ENCODE measurements around the gene SBNO2. TPM values are rescaled to one million over a fixed set of nuclear protein-coding genes. Genes with fewer than 3 reads are reported as not detected.
A peak's percentile ranks its signal among the peaks of the same experiment; 100 is the strongest.

The SBNO2 gene
- polyA plus RNA-seq, 1 of the 3 experiments (the other 2 are of a cell fraction) = 18.3 TPM

DNA sequence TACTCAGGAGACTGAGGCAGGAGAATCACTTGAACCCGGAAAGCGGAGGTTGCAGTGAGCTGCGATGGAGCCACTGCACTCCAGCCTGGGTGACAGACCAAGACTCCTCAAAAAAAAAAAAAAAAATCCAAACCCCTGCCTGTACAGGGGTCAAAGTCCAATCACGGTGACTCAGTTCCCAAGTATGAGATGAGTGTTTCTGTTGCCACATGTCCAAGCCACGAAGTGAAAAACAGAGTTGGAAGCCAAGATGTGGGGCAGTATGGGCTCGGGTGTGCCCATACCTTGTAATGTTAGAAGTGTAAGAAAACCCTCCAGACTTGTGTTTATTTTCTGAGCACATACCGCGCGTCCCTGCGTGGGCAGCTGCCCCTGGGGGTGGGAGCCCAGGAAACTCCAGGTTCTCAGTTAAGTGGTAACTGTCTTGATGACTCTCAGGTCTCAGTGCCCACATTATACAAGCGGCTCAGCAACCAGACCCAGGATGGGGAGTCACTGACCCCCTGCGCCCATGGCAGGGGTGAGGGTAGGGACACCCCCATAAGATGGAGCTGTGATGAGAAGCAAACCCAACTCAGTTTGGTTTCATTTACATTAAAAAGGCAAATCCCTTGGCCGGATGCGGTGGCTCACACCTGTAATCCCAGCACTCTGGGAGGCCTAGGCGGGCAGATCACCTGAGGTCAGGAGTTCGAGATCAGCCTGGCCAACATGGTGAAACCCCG is 71.5 kb downstream of the SBNO2 start (continued):
- TF ChIP-seq CHD2 (IDR thresholded peaks at IDR 0.05; ENCODE audit: low read length, partially characterized antibody) (no peak), TCF12 (IDR thresholded peaks at IDR 0.05) (peak; percentile 87), TEAD4 (IDR thresholded peaks at IDR 0.05; ENCODE audit: borderline replicate concordance, insufficient read depth) (peak; percentile 63), NFIC (IDR thresholded peaks at IDR 0.05; ENCODE audit: borderline replicate concordance) (peak; percentile 91), SMC3 (IDR thresholded peaks at IDR 0.05; ENCODE audit: low read depth, low read length) (no peak), FOSL2 (IDR thresholded peaks at IDR 0.05; ENCODE audit: borderline replicate concordance, low read depth) (peak; percentile 97; the same call in 1 of the 2 replicates), RCOR1 (IDR thresholded peaks at IDR 0.05; ENCODE audit: low read length) (no peak), MEF2A (IDR thresholded peaks at IDR 0.05; ENCODE audit: borderline replicate concordance, low read depth) (no peak), MXI1 (IDR thresholded peaks at IDR 0.05; ENCODE audit: low read depth, low read length) (no peak), FOXJ3 (CRISPR knock-in tag; IDR thresholded peaks at IDR 0.05) (no peak), POLR2AphosphoS5 (IDR thresholded peaks at IDR 0.05; ENCODE audit: low read depth, low read length) (peak; percentile 54; the same call in 1 of the 2 replicates), RAD21 (IDR thresholded peaks at IDR 0.05; ENCODE audit: low read length) (no peak), RXRA (IDR thresholded peaks at IDR 0.05; ENCODE audit: borderline replicate concordance, low read depth) (peak; percentile 96; the same call in 1 of the 2 replicates), FOXM1 (IDR thresholded peaks at IDR 0.05; ENCODE audit: low read depth) (0 out of 2 replicates have a peak, but pooled peaks have one; percentile 18), TAF1 (IDR thresholded peaks at IDR 0.05; ENCODE audit: borderline replicate concordance, low read depth, low read length) (0 out of 2 replicates have a peak, but pooled peaks have one; percentile 27)

DNA sequence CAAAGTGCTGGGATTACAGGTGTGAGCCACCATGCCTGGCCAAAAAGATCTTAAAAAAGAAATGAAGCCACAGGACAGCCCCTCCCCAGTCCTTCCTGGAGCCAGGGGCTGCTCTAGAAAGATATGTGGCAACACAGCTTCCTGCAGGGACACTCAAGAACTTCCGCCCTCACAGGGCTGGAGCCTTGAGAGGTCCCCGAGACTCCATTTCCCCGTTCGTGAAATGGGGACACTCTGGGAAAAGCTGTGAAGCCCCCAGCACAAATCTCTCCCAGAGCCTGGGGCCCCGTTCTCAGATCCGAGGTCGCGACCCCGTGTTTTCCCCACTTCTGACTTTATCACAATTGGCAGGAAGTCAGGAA is 72.8 kb downstream of the SBNO2 start:
- Histone ChIP-seq H3K9me3 (no peaks in the 10 kb centered on the region), H3K9me2 (no peaks in the 10 kb centered on the region), H4K20me1 (ENCODE audit: insufficient read depth) (peaks cover 10% of the 10 kb centered on the region; the same call in 1 of the 2 replicates), H3K9ac (peak overlapping the region; percentile 54; the same call in 1 of the 2 replicates), H3K4me3 (ENCODE audit: low read depth in 2 of 2, low read length in 1 of 2) (no peak overlapping the region), H3K27ac (ENCODE audit: low read depth in 2 of 2, low read length in 1 of 2) (peak overlapping the region; percentile 68 to 95), H3K79me2 (ENCODE audit: insufficient read depth) (peaks cover 13% of the 10 kb centered on the region; the same call in 1 of the 2 replicates), H3F3A (replicated peaks; ENCODE audit: insufficient read depth) (peaks cover 31% of the 10 kb centered on the region), H3K4me1 (ENCODE audit: control insufficient read depth in 1 of 2, insufficient read depth in 2 of 2, low read depth in 1 of 2, low read length in 1 of 2) (peaks cover 21 to 22% of the 10 kb centered on the region in 2 experiments; a peak in 3 of 4 replicates), H3K27me3 (ENCODE audit: insufficient read depth) (no peaks in the 10 kb centered on the region), H3K4me2 (peak overlapping the region; percentile 61), H2AFZ (ENCODE audit: low read depth) (peak overlapping the region; percentile 3; the same call in 1 of the 2 replicates), H3K36me3 (replicated peaks in 1 of 2; ENCODE audit: control insufficient read depth in 1 of 2, insufficient read depth in 2 of 2, low read length in 1 of 2) (peaks cover 0 to 8% of the 10 kb centered on the region in 2 experiments)
- POLR2A ChIA-PET = no interaction called here
- CTCF ChIA-PET = interaction anchor here (0.6 to 4.4 kb wide), 4 partner anchors 12 to 122 kb away, joined by 3 to 44 read pairs (median 5); no protein-coding TSS in a partner anchor
- WGBS (ENCODE audit: low lambda C conversion rate) = 88% methylated on average over 9 of the region's 9 CpGs
- no peak for DNase-seq
- TF ChIP-seq GATA2 (CRISPR knock-in tag; IDR thresholded peaks at IDR 0.05) (no peak), EZH2phosphoT487 (IDR thresholded peaks at IDR 0.05; ENCODE audit: borderline replicate concordance, low read depth) (no peak), EP300 (IDR thresholded peaks at IDR 0.05; ENCODE audit: borderline replicate concordance in 1 of 2, low read depth in 1 of 2, low read length in 1 of 2) (no peak), TEAD4 (IDR thresholded peaks at IDR 0.05; ENCODE audit: borderline replicate concordance, insufficient read depth) (no peak), RCOR1 (IDR thresholded peaks at IDR 0.05; ENCODE audit: low read length) (no peak), ELF1 (IDR thresholded peaks at IDR 0.05) (no peak), NFIC (IDR thresholded peaks at IDR 0.05; ENCODE audit: borderline replicate concordance) (no peak), FOXJ3 (CRISPR knock-in tag; IDR thresholded peaks at IDR 0.05) (no peak), CHD2 (IDR thresholded peaks at IDR 0.05; ENCODE audit: low read length, partially characterized antibody) (no peak), MXI1 (IDR thresholded peaks at IDR 0.05; ENCODE audit: low read depth, low read length) (no peak), RAD21 (IDR thresholded peaks at IDR 0.05; ENCODE audit: low read length) (no peak)
- TF ChIP-seq, protein P1, sequence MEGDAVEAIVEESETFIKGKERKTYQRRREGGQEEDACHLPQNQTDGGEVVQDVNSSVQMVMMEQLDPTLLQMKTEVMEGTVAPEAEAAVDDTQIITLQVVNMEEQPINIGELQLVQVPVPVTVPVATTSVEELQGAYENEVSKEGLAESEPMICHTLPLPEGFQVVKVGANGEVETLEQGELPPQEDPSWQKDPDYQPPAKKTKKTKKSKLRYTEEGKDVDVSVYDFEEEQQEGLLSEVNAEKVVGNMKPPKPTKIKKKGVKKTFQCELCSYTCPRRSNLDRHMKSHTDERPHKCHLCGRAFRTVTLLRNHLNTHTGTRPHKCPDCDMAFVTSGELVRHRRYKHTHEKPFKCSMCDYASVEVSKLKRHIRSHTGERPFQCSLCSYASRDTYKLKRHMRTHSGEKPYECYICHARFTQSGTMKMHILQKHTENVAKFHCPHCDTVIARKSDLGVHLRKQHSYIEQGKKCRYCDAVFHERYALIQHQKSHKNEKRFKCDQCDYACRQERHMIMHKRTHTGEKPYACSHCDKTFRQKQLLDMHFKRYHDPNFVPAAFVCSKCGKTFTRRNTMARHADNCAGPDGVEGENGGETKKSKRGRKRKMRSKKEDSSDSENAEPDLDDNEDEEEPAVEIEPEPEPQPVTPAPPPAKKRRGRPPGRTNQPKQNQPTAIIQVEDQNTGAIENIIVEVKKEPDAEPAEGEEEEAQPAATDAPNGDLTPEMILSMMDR (IDR thresholded peaks at IDR 0.05) = no peak
- TF ChIP-seq, protein P2, sequence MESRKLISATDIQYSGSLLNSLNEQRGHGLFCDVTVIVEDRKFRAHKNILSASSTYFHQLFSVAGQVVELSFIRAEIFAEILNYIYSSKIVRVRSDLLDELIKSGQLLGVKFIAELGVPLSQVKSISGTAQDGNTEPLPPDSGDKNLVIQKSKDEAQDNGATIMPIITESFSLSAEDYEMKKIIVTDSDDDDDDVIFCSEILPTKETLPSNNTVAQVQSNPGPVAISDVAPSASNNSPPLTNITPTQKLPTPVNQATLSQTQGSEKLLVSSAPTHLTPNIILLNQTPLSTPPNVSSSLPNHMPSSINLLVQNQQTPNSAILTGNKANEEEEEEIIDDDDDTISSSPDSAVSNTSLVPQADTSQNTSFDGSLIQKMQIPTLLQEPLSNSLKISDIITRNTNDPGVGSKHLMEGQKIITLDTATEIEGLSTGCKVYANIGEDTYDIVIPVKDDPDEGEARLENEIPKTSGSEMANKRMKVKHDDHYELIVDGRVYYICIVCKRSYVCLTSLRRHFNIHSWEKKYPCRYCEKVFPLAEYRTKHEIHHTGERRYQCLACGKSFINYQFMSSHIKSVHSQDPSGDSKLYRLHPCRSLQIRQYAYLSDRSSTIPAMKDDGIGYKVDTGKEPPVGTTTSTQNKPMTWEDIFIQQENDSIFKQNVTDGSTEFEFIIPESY (IDR thresholded peaks at IDR 0.05; ENCODE audit: borderline replicate concordance, low read depth) = no peak
- TF ChIP-seq, protein P3, sequence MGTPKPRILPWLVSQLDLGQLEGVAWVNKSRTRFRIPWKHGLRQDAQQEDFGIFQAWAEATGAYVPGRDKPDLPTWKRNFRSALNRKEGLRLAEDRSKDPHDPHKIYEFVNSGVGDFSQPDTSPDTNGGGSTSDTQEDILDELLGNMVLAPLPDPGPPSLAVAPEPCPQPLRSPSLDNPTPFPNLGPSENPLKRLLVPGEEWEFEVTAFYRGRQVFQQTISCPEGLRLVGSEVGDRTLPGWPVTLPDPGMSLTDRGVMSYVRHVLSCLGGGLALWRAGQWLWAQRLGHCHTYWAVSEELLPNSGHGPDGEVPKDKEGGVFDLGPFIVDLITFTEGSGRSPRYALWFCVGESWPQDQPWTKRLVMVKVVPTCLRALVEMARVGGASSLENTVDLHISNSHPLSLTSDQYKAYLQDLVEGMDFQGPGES (IDR thresholded peaks at IDR 0.05; ENCODE audit: low read depth, low read length) = no peak

All from SK-N-SH (cell line).